NB4 (cell line): ENCODE data around the gene PSMD9.
A peak's percentile ranks its signal among the peaks of the same experiment; 100 is the strongest.

Experiments used
- DNase-seq: peaks from one replicate; pipeline ENCODE4 v3.0.0; 2010; ENCODE audit warnings: low read depth
- H3K4me3 ChIP-seq: one replicate; pipeline ENCODE4 v1.5.1; 2011; ENCODE audit warnings: mild to moderate bottlenecking, low read depth, low read length, moderate library complexity
- MYC ChIP-seq: IDR thresholded peaks from 2 replicates; pipeline ENCODE4 v1.6.1; 2011; ENCODE audit warnings: low read depth, low read length
- POLR2A ChIP-seq: IDR thresholded peaks from 2 replicates; pipeline ENCODE4 v1.6.1; 2011; ENCODE audit warnings: mild to moderate bottlenecking; ENCODE audit not compliant: insufficient read length; ENCODE audit errors: extremely low read depth
- TF ChIP-seq, protein P1 (sequence below): IDR thresholded peaks from one replicate; pipeline ENCODE4 v1.5.1; 2012; ENCODE audit warnings: low read depth, low read length
- TF ChIP-seq, protein P2 (sequence below): IDR thresholded peaks from 2 replicates; pipeline ENCODE4 v1.6.1; 2011; ENCODE audit warnings: low read depth, low read length

The PSMD9 gene

DNA sequence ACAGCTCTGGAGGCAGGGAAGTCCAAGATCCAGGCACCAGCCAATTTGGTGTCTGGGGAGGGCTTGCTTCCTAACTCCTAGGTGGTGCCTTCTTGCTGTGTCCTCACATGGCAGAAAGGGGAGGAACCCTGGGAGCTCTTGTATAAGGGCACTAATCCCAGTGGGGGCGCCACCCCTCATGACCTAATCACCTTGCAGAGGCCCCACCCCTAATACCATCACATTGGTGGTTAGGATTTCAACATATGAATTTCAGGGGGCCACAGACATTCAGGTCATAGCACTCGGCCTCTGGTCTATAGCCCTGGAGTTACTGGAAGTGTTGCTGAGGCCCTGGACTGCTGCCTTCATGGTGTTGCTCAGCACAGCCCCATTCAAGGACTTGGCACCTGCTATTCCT is 14.6 kb downstream of the PSMD9 start:
- DNase-seq = peak; percentile 55
- TF ChIP-seq, protein P1, sequence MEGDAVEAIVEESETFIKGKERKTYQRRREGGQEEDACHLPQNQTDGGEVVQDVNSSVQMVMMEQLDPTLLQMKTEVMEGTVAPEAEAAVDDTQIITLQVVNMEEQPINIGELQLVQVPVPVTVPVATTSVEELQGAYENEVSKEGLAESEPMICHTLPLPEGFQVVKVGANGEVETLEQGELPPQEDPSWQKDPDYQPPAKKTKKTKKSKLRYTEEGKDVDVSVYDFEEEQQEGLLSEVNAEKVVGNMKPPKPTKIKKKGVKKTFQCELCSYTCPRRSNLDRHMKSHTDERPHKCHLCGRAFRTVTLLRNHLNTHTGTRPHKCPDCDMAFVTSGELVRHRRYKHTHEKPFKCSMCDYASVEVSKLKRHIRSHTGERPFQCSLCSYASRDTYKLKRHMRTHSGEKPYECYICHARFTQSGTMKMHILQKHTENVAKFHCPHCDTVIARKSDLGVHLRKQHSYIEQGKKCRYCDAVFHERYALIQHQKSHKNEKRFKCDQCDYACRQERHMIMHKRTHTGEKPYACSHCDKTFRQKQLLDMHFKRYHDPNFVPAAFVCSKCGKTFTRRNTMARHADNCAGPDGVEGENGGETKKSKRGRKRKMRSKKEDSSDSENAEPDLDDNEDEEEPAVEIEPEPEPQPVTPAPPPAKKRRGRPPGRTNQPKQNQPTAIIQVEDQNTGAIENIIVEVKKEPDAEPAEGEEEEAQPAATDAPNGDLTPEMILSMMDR = no peak
- TF ChIP-seq MYC (no peak), POLR2A (no peak)
- TF ChIP-seq, protein P2, sequence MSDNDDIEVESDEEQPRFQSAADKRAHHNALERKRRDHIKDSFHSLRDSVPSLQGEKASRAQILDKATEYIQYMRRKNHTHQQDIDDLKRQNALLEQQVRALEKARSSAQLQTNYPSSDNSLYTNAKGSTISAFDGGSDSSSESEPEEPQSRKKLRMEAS = no peak
- no peak overlapping the region for H3K4me3 ChIP-seq

GRCh38 chr12:121905746-121906145 is 17.2 kb downstream of the PSMD9 start:
- TF ChIP-seq POLR2A (no peak), MYC (no peak)
- TF ChIP-seq, protein P2 = no peak
- TF ChIP-seq, protein P1 = no peak
- no peak for DNase-seq
- no peak overlapping the region for H3K4me3 ChIP-seq

DNA sequence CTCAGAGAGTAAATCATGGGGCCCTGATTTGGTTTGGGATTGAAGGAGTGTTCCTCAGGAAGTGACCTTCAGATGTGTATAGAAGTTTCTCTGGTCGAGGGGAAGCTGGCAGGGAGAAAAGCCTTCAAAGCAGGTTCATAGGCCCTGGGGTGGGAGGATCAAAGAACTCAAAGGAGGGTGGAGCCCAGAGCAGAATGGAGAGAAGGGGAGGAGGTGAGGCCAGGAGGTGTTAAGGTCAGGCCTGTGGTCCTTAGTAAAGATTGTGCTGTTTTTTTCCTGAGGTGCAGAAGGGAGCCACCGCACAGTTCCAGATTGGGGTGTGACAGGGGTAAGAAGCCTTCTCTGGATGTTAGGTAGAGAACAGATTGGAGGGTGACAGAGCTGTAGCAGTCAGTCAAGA is 20.1 kb downstream of the PSMD9 start:
- H3K4me3 ChIP-seq = no peak overlapping the region

GRCh38 chr12:121911824-121912585 is 23.4 kb downstream of the PSMD9 start:
- no peak for DNase-seq
- no peak overlapping the region for H3K4me3 ChIP-seq
- TF ChIP-seq POLR2A (no peak), MYC (no peak)
- TF ChIP-seq, protein P1 = no peak
- TF ChIP-seq, protein P2 = no peak

More for the DNA sequence above, 20.1 kb downstream of the PSMD9 start:
- TF ChIP-seq MYC = no peak
- no peak for TF ChIP-seq POLR2A
- TF ChIP-seq, protein P1 = no peak
- TF ChIP-seq, protein P2 = no peak
- no peak for DNase-seq

DNA sequence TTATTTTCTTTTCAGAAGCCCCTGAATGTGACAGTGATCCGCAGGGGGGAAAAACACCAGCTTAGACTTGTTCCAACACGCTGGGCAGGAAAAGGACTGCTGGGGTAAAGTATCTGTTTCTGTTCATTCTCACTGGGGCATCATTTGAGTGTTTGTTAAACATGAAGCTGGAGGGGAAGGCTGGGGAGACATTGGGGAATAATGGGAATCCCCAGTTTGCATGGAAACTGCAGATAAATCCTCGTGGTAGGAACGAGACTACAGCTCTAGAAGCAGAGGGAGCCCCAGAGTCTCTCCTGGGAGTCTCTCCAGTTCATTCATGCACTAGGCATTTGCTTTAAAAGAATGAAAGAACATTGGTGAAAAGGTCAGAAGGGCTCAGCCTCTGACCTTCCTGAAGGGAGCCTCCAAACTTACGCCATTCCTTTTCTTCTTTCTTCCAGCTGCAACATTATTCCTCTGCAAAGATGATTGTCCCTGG is 27.3 kb downstream of the PSMD9 start:
- DNase-seq = no peak
- TF ChIP-seq MYC (no peak), POLR2A (no peak)
- TF ChIP-seq, protein P2 = no peak
- no peak overlapping the region for H3K4me3 ChIP-seq

GRCh38 chr12:121916719-121917118 is 28.1 kb downstream of the PSMD9 start:
- no peak for DNase-seq
- no peak overlapping the region for H3K4me3 ChIP-seq
- TF ChIP-seq, protein P2 = no peak
- TF ChIP-seq MYC (no peak), POLR2A (no peak)
- TF ChIP-seq, protein P1 = no peak
